Keratinocyte (primary cell): ENCODE data around the gene LPAR1. TPM values are rescaled to one million over a fixed set of nuclear protein-coding genes. Genes with fewer than 3 reads are reported as not detected.

ENCODE experiments used
- DNase-seq: peaks from one replicate; pipeline ENCODE4 v3.0.0-alpha.2; 2011; ENCODE audit warnings: low read depth, missing footprints, low spot score
- FAIRE-seq: peaks from 2 replicates; lab custom pipeline; 2011; peaks lifted over from hg19 to GRCh38; lab: Jason Lieb, UNC
- H2AFZ ChIP-seq: 2 replicates; pipeline ENCODE4 v1.6.0; 2012; ENCODE audit warnings: low read length, control low read depth, inconsistent platforms; ENCODE audit not compliant: control insufficient read depth
- H3K27ac ChIP-seq: 2 replicates; pipeline ENCODE4 v1.5.1; 2011; ENCODE audit warnings: low read length; ENCODE audit not compliant: control insufficient read depth, insufficient read depth
- H3K27me3 ChIP-seq: 3 replicates; pipeline ENCODE4 v1.6.0; 2011; ENCODE audit warnings: low read length; ENCODE audit not compliant: control insufficient read depth, insufficient read depth; ENCODE audit errors: extremely low read depth
- H3K36me3 ChIP-seq, 2 experiments: 2 replicates in 1 of 2; 3 replicates in 1 of 2; pipeline ENCODE4 v1.5.1; 2011; ENCODE audit warnings: low read length in 2 of 2, mild to moderate bottlenecking in 1 of 2; ENCODE audit not compliant: control insufficient read depth in 2 of 2, insufficient read depth in 2 of 2; ENCODE audit errors: extremely low read depth in 1 of 2
- H3K4me1 ChIP-seq: 3 replicates; pipeline ENCODE4 v1.5.1; 2011; ENCODE audit warnings: low read length; ENCODE audit not compliant: control insufficient read depth, insufficient read depth; ENCODE audit errors: extremely low read depth
- H3K4me2 ChIP-seq: 3 replicates; pipeline ENCODE4 v1.6.0; 2011; ENCODE audit warnings: low read depth, low read length; ENCODE audit not compliant: control insufficient read depth, insufficient read depth; ENCODE audit errors: extremely low read depth
- H3K4me3 ChIP-seq, 3 experiments: fragments of 200-600 bp in 1 of 3; sonication (generic) in 1 of 3; 2 replicates in 2 of 3; 3 replicates in 1 of 3; pipeline ENCODE4 v1.5.1; 2011 to 2016; ENCODE audit warnings: low read length in 3 of 3, mild to moderate bottlenecking in 3 of 3, control low read depth in 2 of 3, inconsistent platforms in 1 of 3, low read depth in 1 of 3, mixed read lengths in 1 of 3, mixed run types in 1 of 3, moderate library complexity in 1 of 3; ENCODE audit not compliant: control insufficient read depth in 2 of 3, insufficient read depth in 2 of 3; ENCODE audit errors: extremely low read depth in 1 of 3
- H3K79me2 ChIP-seq: 2 replicates; pipeline ENCODE4 v1.6.0; 2012; ENCODE audit warnings: low read length; ENCODE audit not compliant: control insufficient read depth, insufficient read depth
- H3K9ac ChIP-seq: 3 replicates; pipeline ENCODE4 v1.6.0; 2011; ENCODE audit warnings: low read length; ENCODE audit not compliant: control insufficient read depth, insufficient read depth; ENCODE audit errors: extremely low read depth
- H3K9me1 ChIP-seq: 3 replicates; pipeline ENCODE4 v1.6.0; 2011; ENCODE audit warnings: low read length; ENCODE audit not compliant: control insufficient read depth, insufficient read depth; ENCODE audit errors: extremely low read depth
- H3K9me3 ChIP-seq: 2 replicates; pipeline ENCODE4 v1.5.1; 2012; ENCODE audit warnings: low read depth, low read length; ENCODE audit not compliant: control insufficient read depth
- H4K20me1 ChIP-seq: 3 replicates; pipeline ENCODE4 v1.6.0; 2011; ENCODE audit warnings: low read length; ENCODE audit not compliant: control insufficient read depth, insufficient read depth; ENCODE audit errors: extremely low read depth
- CTCF ChIP-seq, 3 experiments: IDR thresholded peaks in 1 of 3; conservative IDR thresholded peaks in 1 of 3; optimal IDR thresholded peaks in 1 of 3; 2 replicates in 2 of 3; 3 replicates in 1 of 3; pipeline versions ENCODE3 to v1.5.1; 2011; ENCODE audit warnings: low read length in 3 of 3, mild to moderate bottlenecking in 3 of 3, moderate library complexity in 2 of 3, control low read depth in 1 of 3, inconsistent platforms in 1 of 3; ENCODE audit not compliant: insufficient read depth in 2 of 3; ENCODE audit errors: extremely low read depth in 1 of 3
- EZH2 ChIP-seq: IDR thresholded peaks from one replicate; pipeline ENCODE4 v1.6.1; 2012; ENCODE audit warnings: inconsistent platforms, mild to moderate bottlenecking, low read length, moderate library complexity
- dilution Hi-C: fragments of 300-500 bp; cut with MboI; formaldehyde crosslinking; loops from one replicate; pipeline ENCODE4 v1.7.0; 2020; ENCODE audit warnings: low sequenced_read_pairs; ENCODE audit not compliant: extremely low pct_ligation_motif_present
- polyA plus RNA-seq, 5 experiments: library from polyadenylated mRNA; depleted of rRNA in 3 of 5; stranded (reverse) in 3 of 5; stranded (forward) in 1 of 5; unstranded in 1 of 5; fragments of >200 nt; gene quantifications; 1 replicate in 1 of 5; 2 replicates in 3 of 5; 3 replicates in 1 of 5; pipeline versions ENCODE4 v1.2.1 to v1.2.3, GENCODE V29; 2011 to 2012; ENCODE audit warnings: missing spikeins in 2 of 5, low read depth in 1 of 5, low replicate concordance in 1 of 5

Gene LPAR1
- polyA plus RNA-seq, 1 donor (not counting 4 experiments of a cell fraction or from before 2014, with no cell fraction given) = 43.2 TPM

- dilution Hi-C loops = no loop called here
- H3K9ac ChIP-seq = no peak overlapping the region
- TF ChIP-seq CTCF (optimal IDR thresholded peaks at IDR 0.05 in 1 of 3, IDR thresholded peaks at IDR 0.05 in 1 of 3, conservative IDR thresholded peaks at IDR 0.05 in 1 of 3; ENCODE audit: extremely low read depth in 1 of 3, insufficient read depth in 2 of 3, low read length in 3 of 3) = no peak
- TF ChIP-seq EZH2 = no peak
- H3K4me1 ChIP-seq = peaks cover 25% of the 10 kb centered on the region
- DNase-seq (no peak), FAIRE-seq (peak; percentile 87)
- peaks cover 10% of the 10 kb centered on the region for H3K79me2 ChIP-seq
- H2AFZ ChIP-seq = no peak overlapping the region
- no peaks in the 10 kb centered on the region for H3K9me1 ChIP-seq
- H3K9me3 ChIP-seq = no peaks in the 10 kb centered on the region
- no peak overlapping the region for H3K4me3 ChIP-seq
- H3K27ac ChIP-seq = peak overlapping the region; percentile 50
- H3K36me3 ChIP-seq = peaks cover 0 to 1% of the 10 kb centered on the region in 2 experiments
- H3K4me2 ChIP-seq = no peak overlapping the region
- H4K20me1 ChIP-seq = no peaks in the 10 kb centered on the region
- no peaks in the 10 kb centered on the region for H3K27me3 ChIP-seq
Measured at GRCh38 chr9:110919609-110920008, 118.7 kb downstream of the LPAR1 start.

GRCh38 chr9:110919050-110919435, 119.2 kb downstream of the LPAR1 start:
- H3K4me3 ChIP-seq = no peak overlapping the region
- TF ChIP-seq EZH2 (no peak), CTCF (optimal IDR thresholded peaks at IDR 0.05 in 1 of 3, IDR thresholded peaks at IDR 0.05 in 1 of 3, conservative IDR thresholded peaks at IDR 0.05 in 1 of 3; ENCODE audit: extremely low read depth in 1 of 3, insufficient read depth in 2 of 3, low read length in 3 of 3) (no peak)
- no peaks in the 10 kb centered on the region for H3K27me3 ChIP-seq
- H3K79me2 ChIP-seq = peaks cover 10% of the 10 kb centered on the region
- peaks cover 25% of the 10 kb centered on the region for H3K4me1 ChIP-seq
- H3K27ac ChIP-seq = peak overlapping the region; percentile 50
- peak; percentile 9 for FAIRE-seq
- H2AFZ ChIP-seq = no peak overlapping the region
- peaks cover 0 to 1% of the 10 kb centered on the region in 2 experiments for H3K36me3 ChIP-seq
- H3K9ac ChIP-seq = no peak overlapping the region
- H3K9me3 ChIP-seq = no peaks in the 10 kb centered on the region
- dilution Hi-C loops = no loop called here
- no peaks in the 10 kb centered on the region for H4K20me1 ChIP-seq
- H3K9me1 ChIP-seq = no peaks in the 10 kb centered on the region
- H3K4me2 ChIP-seq = no peak overlapping the region
- no peak for DNase-seq
